Fibroblast of pulmonary artery (primary cell): ENCODE measurements around the gene AOC2.

Experiments used
- DNase-seq: peaks from one replicate; pipeline ENCODE4 v3.0.0-alpha.2; 2010; ENCODE audit warnings: low read depth
- H3K4me3 ChIP-seq: replicated peaks from 2 replicates; pipeline ENCODE4 v1.5.1; 2011; ENCODE audit warnings: low read depth, mild to moderate bottlenecking, control low read depth, low read length, moderate library complexity
- CTCF ChIP-seq: IDR thresholded peaks from 2 replicates; pipeline ENCODE4 v1.5.1; 2011; ENCODE audit warnings: mild to moderate bottlenecking, control low read depth, low read length, inconsistent platforms; ENCODE audit errors: missing control alignments

The AOC2 gene, protein sequence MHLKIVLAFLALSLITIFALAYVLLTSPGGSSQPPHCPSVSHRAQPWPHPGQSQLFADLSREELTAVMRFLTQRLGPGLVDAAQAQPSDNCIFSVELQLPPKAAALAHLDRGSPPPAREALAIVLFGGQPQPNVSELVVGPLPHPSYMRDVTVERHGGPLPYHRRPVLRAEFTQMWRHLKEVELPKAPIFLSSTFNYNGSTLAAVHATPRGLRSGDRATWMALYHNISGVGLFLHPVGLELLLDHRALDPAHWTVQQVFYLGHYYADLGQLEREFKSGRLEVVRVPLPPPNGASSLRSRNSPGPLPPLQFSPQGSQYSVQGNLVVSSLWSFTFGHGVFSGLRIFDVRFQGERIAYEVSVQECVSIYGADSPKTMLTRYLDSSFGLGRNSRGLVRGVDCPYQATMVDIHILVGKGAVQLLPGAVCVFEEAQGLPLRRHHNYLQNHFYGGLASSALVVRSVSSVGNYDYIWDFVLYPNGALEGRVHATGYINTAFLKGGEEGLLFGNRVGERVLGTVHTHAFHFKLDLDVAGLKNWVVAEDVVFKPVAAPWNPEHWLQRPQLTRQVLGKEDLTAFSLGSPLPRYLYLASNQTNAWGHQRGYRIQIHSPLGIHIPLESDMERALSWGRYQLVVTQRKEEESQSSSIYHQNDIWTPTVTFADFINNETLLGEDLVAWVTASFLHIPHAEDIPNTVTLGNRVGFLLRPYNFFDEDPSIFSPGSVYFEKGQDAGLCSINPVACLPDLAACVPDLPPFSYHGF

GRCh38 chr17:42844271-42844670 lies at the start of gene AOC2:
TSS of gene AOC2 (plus strand) at chr17:42844580. CDS start at chr17:42844627, 47 bp downstream.
- no peak within 1 kb of the TSS for H3K4me3 ChIP-seq
- TF ChIP-seq CTCF: no peak

DNA sequence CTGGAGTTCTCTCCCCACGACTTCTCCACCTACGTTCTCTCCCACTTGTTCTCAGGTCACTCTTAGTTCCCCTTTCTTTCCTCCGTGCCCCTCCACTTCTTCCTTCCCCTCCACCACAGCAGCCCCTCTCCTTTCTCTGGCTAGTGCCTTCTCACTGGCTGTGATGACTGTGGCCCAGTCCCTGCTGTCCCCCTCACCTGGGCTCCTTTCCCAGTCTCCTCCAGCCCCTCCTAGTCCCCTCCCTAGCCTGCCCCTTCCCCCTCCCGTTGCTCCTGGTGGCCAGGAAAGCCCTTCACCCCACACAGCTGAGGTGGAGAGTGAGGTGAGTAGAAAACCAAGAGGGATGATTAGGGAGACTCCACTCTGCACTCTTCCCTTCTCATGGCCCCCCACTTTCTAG lies 49.3 kb upstream of the AOC2 start:
- H3K4me3 ChIP-seq: no peak overlapping the region
- DNase-seq: no peak
- TF ChIP-seq CTCF: no peak

More at GRCh38 chr17:42844271-42844670, at the start of gene AOC2:
- DNase-seq: peak; percentile 30

DNA sequence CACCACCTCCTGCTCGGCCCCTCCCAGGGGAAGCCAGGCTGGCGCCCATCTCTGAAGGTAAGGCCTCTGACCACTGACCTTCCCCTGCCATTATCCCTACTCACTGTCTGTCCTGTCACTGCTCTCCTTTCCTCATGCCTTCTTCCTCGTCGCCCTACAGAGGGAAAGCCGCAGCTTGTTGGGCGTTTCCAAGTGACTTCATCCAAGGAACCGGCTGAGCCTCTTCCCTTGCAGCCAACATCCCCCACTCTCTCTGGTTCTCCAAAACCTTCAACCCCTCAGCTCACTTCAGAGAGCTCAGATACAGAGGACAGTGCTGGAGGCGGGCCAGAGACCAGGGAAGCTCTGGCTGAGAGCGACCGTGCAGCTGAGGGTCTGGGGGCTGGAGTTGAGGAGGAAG lies 48.9 kb upstream of the AOC2 start:
- no peak overlapping the region for H3K4me3 ChIP-seq
- DNase-seq: no peak
- TF ChIP-seq CTCF: no peak

DNA sequence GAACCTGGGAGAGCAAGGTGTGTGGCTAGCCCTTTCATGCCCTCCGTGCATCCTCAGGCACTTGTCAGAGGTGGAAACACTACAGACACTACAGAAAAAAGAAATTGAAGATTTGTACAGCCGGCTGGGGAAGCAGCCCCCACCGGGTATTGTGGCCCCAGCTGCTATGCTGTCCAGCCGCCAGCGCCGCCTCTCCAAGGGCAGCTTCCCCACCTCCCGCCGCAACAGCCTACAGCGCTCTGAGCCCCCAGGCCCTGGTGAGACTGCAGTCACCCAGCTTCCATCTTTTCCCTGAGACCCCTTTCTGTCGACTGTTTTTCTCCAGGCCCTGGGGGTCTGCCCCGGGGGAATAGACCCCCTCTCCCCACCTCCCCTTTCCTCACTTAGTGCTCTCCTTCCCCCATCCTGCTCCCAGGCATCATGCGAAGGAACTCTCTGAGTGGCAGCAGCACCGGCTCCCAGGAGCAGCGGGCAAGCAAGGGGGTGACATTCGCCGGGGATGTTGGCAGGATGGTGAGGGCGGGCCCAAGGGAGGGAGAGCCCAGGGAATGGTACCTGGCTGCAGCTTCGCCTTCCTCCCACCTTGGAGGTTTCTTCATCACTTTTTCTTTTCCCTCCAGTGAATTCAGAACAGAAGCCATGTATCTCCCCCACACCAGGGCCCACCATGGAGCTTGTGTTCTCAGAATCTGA lies 48.2 kb upstream of the AOC2 start:
- no peak for DNase-seq
- no peak for TF ChIP-seq CTCF
- H3K4me3 ChIP-seq: no peak overlapping the region

GRCh38 chr17:42797067-42798007 lies 47.0 kb upstream of the AOC2 start:
- TF ChIP-seq CTCF: no peak
- H3K4me3 ChIP-seq: peak overlapping the region; percentile 78
- no peak for DNase-seq

DNA sequence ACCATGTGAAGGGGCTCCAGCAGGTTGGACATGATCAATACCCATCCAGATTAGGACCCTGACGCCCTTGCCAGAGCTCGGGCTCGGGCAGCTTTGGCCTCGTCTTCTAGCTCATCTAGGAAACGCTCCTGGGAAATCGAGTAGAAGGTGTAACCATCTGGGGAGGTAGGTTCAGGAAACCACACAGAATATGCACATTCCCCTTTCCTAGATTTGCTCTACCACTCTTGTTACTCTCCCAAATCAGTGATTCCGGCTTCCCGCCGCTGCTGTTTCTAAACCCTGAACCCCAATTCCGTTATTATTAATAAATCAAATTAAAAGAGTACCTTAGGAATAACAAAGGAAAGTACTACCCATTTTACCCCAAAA lies 46.4 kb upstream of the AOC2 start:
- DNase-seq: no peak
- no peak for TF ChIP-seq CTCF
- peak overlapping the region; percentile 78 for H3K4me3 ChIP-seq
